H1 (cell line): ENCODE results near the gene FOXQ1.

Experiments
- CEBPB ChIP-seq: IDR thresholded peaks from 2 replicates; pipeline ENCODE4 v1.6.1; 2012; ENCODE audit warnings: low read depth, low read length
- KDM1A ChIP-seq: fragments of 200-600, 300-600 bp; sonication (generic); IDR thresholded peaks from 2 replicates; pipeline ENCODE4 v1.7.1; 2016; ENCODE audit warnings: mild to moderate bottlenecking, low read length, borderline replicate concordance
- POLR2AphosphoS5 ChIP-seq: IDR thresholded peaks from 2 replicates; pipeline ENCODE4 v1.6.1; 2011; ENCODE audit warnings: low read depth, low read length
- SIN3A ChIP-seq, 2 experiments: IDR thresholded peaks in 1 of 2; conservative IDR thresholded peaks in 1 of 2; 2 replicates each; pipeline ENCODE4 v1.6.1; 2011 to 2012; ENCODE audit warnings: low read length in 2 of 2, improper control_type of control experiment in 1 of 2, low read depth in 1 of 2, mild to moderate bottlenecking in 1 of 2
- ZNF274 ChIP-seq: IDR thresholded peaks from 2 replicates; pipeline ENCODE4 v1.7.0; 2012; ENCODE audit warnings: low read length, borderline replicate concordance; ENCODE audit errors: extremely low read depth
- TF ChIP-seq, protein P1 (sequence below), 3 experiments: IDR thresholded peaks; 1 replicate in 2 of 3; 2 replicates in 1 of 3; pipeline versions ENCODE4 v1.5.1 to v1.6.1; 2011; ENCODE audit warnings: low read length in 3 of 3, mild to moderate bottlenecking in 3 of 3, inconsistent platforms in 2 of 3, low read depth in 1 of 3, moderate library complexity in 1 of 3; ENCODE audit not compliant: insufficient read depth in 1 of 3; ENCODE audit errors: control extremely low read depth in 1 of 3
- TF ChIP-seq, protein P2 (sequence below): IDR thresholded peaks from 2 replicates; pipeline ENCODE4 v1.6.1; 2011; ENCODE audit warnings: low read depth, mild to moderate bottlenecking, low read length; ENCODE audit not compliant: insufficient read depth
- TF ChIP-seq, protein P3 (sequence below): IDR thresholded peaks from 2 replicates; pipeline ENCODE4 v1.6.1; 2012; ENCODE audit warnings: inconsistent platforms
- TF ChIP-seq, protein P4 (sequence below): IDR thresholded peaks from 2 replicates; pipeline ENCODE4 v1.6.1; 2012; ENCODE audit warnings: low read length, inconsistent platforms

DNA sequence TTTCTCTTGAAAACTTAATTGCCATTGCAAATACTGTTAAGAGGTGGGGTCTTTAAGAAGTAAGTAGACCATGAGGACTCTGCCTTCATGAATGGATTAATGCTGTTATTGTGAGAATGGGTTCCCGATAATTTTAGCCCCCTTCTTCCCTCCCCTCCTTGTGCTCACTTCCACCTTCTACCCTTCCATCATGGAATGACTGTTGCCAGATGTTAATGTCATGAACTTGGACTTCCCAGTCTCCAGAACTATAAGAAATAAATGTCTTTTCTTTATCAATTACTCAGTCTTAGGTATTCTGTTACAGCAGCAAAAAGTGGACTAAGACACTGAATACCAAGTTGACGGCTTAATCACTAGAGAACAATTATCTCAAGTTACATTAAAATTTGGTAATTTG, 5.8 kb upstream of the FOXQ1 start:
- no peak for TF ChIP-seq POLR2AphosphoS5
- no peak for TF ChIP-seq ZNF274
- TF ChIP-seq, protein P1, sequence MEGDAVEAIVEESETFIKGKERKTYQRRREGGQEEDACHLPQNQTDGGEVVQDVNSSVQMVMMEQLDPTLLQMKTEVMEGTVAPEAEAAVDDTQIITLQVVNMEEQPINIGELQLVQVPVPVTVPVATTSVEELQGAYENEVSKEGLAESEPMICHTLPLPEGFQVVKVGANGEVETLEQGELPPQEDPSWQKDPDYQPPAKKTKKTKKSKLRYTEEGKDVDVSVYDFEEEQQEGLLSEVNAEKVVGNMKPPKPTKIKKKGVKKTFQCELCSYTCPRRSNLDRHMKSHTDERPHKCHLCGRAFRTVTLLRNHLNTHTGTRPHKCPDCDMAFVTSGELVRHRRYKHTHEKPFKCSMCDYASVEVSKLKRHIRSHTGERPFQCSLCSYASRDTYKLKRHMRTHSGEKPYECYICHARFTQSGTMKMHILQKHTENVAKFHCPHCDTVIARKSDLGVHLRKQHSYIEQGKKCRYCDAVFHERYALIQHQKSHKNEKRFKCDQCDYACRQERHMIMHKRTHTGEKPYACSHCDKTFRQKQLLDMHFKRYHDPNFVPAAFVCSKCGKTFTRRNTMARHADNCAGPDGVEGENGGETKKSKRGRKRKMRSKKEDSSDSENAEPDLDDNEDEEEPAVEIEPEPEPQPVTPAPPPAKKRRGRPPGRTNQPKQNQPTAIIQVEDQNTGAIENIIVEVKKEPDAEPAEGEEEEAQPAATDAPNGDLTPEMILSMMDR (IDR thresholded peaks at IDR 0.05; ENCODE audit: control extremely low read depth in 1 of 3, insufficient read depth in 1 of 3, low read depth in 1 of 3, low read length in 3 of 3) = no peak
- TF ChIP-seq CEBPB = no peak
- TF ChIP-seq, protein P2, sequence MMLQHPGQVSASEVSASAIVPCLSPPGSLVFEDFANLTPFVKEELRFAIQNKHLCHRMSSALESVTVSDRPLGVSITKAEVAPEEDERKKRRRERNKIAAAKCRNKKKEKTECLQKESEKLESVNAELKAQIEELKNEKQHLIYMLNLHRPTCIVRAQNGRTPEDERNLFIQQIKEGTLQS = no peak
- no peak for TF ChIP-seq SIN3A (conservative IDR thresholded peaks at IDR 0.05 in 1 of 2, IDR thresholded peaks at IDR 0.05 in 1 of 2; ENCODE audit: low read depth in 1 of 2, low read length in 2 of 2)
- TF ChIP-seq, protein P3, sequence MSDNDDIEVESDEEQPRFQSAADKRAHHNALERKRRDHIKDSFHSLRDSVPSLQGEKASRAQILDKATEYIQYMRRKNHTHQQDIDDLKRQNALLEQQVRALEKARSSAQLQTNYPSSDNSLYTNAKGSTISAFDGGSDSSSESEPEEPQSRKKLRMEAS = no peak
- TF ChIP-seq, protein P4, sequence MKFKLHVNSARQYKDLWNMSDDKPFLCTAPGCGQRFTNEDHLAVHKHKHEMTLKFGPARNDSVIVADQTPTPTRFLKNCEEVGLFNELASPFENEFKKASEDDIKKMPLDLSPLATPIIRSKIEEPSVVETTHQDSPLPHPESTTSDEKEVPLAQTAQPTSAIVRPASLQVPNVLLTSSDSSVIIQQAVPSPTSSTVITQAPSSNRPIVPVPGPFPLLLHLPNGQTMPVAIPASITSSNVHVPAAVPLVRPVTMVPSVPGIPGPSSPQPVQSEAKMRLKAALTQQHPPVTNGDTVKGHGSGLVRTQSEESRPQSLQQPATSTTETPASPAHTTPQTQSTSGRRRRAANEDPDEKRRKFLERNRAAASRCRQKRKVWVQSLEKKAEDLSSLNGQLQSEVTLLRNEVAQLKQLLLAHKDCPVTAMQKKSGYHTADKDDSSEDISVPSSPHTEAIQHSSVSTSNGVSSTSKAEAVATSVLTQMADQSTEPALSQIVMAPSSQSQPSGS = no peak
- no peak for TF ChIP-seq KDM1A
